ENCODE measurements around the gene IRS1.

DNA sequence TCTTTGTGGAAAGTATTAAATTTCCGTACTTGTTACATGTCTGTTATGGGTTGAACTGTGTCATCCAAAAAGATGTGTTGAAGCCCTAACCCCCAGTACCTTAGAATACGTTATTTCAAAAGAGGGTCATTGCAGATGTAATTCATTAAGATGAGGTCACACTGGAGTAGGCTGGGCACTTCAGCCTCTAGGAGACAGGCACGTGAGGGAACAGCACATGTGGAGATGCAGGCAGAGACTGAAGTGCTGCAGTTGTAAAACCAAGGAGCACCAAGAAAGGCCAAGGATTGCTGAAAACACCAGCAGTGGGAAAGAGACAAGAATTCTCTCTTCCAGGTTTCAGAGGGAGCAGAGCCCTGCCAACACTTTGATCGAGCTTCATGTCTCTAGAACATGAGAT is 31.6 kb upstream of the IRS1 start:
- TF ChIP-seq, protein P1, sequence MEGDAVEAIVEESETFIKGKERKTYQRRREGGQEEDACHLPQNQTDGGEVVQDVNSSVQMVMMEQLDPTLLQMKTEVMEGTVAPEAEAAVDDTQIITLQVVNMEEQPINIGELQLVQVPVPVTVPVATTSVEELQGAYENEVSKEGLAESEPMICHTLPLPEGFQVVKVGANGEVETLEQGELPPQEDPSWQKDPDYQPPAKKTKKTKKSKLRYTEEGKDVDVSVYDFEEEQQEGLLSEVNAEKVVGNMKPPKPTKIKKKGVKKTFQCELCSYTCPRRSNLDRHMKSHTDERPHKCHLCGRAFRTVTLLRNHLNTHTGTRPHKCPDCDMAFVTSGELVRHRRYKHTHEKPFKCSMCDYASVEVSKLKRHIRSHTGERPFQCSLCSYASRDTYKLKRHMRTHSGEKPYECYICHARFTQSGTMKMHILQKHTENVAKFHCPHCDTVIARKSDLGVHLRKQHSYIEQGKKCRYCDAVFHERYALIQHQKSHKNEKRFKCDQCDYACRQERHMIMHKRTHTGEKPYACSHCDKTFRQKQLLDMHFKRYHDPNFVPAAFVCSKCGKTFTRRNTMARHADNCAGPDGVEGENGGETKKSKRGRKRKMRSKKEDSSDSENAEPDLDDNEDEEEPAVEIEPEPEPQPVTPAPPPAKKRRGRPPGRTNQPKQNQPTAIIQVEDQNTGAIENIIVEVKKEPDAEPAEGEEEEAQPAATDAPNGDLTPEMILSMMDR (IDR thresholded peaks at IDR 0.05), result no peak
- TF ChIP-seq POLR2A (IDR thresholded peaks at IDR 0.05), result no peak
